ENCODE measurements around the gene SEC23IP.

DNA sequence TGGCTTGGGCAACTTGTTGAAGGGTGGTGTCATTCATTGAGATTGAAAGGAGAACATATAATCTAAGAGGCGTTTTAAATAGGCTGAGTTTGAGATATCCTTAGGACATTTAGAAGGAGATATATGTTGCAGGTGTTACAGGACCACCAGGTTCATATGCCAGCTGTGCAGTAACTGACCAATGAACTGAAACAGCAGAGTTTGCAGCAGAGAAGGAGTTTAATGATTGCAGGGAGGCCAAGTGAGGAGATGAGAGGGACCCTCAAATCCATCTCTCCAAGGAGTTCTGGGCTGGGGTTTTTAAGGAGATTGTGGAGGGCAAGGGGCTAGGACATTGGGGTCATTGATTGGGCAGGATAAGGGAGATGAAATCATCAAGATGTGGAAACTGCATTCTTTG is 74.5 kb downstream of the SEC23IP start:
- TF ChIP-seq POLR2A (IDR thresholded peaks at IDR 0.05; ENCODE audit: low read length) (no peak), GATA1 (IDR thresholded peaks at IDR 0.05; ENCODE audit: low read depth, low read length) (no peak)
